ENCODE data around the gene AMPD3. TPM values are rescaled to one million over a fixed set of nuclear protein-coding genes. Genes with fewer than 3 reads are reported as not detected.

Gene AMPD3
- polyA plus RNA-seq, 4 donors = 5.1 to 6.9 (median 6.5) TPM

- no peak for DNase-seq (ENCODE audit: low read depth in 4 of 4, low spot score in 3 of 4)
These were observed 73.1 kb downstream of the AMPD3 start for GRCh38 chr11:10528121-10528520.

DNA sequence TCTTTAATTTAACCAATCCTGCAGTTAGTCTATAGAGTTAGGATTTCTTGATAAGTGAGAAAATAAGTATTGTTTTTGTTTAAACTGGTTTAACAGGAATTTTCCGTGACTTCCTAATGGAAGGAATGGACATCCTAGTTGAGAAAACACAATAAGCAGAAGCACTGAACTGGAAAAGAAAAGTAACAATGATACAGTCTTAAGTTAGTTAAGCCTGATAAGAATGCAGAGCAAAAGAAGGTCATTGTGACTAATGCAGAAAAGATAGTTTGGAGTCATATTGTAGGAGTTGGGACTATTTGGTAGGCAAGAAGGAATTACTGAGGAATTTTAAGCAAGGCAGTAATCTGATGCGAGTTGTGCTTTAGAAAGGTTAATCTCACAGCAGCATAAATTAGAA, 74.2 kb downstream of the AMPD3 start:
- DNase-seq (ENCODE audit: low read depth in 4 of 4, low spot score in 3 of 4) = no peak

GRCh38 chr11:10532526-10532925, 77.5 kb downstream of the AMPD3 start:
- DNase-seq (ENCODE audit: low read depth in 4 of 4, low spot score in 3 of 4) = no peak

- no peak for DNase-seq (ENCODE audit: low read depth in 4 of 4, low spot score in 3 of 4)
These were observed 78.3 kb downstream of the AMPD3 start for GRCh38 chr11:10533323-10533722.

GRCh38 chr11:10534316-10534715, 79.3 kb downstream of the AMPD3 start:
- no peak for DNase-seq (ENCODE audit: low read depth in 4 of 4, low spot score in 3 of 4)

GRCh38 chr11:10537600-10537999, 82.5 kb downstream of the AMPD3 start:
- DNase-seq (ENCODE audit: low read depth in 4 of 4, low spot score in 3 of 4) = no peak

GRCh38 chr11:10538924-10539323, 83.9 kb downstream of the AMPD3 start:
- DNase-seq (ENCODE audit: low read depth in 4 of 4, low spot score in 3 of 4) = no peak

DNA sequence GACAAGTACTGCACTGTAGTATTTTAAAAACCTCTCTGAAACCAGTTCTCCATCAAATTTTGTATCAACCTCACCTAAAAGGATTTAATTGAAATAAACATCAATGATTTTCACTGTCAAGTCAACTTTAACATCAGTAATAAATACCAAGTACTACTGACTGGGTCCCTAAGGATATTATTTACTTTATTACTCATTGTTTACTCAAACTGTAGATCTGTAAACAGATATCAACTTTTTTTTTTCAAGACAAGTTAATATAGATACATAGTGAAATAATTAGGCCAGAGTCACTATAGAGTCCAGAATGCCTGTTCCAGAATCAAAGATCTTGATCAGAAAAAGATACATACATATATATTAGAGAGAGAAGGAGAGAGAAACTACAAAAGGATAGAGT, 84.3 kb downstream of the AMPD3 start:
- DNase-seq (ENCODE audit: low read depth in 4 of 4, low spot score in 3 of 4) = no peak

- peak in 2 of 4 donors; percentile 36 to 39 for DNase-seq (ENCODE audit: low read depth in 4 of 4, low spot score in 3 of 4)
These were observed 85.5 kb downstream of the AMPD3 start for GRCh38 chr11:10540546-10540914.

DNA sequence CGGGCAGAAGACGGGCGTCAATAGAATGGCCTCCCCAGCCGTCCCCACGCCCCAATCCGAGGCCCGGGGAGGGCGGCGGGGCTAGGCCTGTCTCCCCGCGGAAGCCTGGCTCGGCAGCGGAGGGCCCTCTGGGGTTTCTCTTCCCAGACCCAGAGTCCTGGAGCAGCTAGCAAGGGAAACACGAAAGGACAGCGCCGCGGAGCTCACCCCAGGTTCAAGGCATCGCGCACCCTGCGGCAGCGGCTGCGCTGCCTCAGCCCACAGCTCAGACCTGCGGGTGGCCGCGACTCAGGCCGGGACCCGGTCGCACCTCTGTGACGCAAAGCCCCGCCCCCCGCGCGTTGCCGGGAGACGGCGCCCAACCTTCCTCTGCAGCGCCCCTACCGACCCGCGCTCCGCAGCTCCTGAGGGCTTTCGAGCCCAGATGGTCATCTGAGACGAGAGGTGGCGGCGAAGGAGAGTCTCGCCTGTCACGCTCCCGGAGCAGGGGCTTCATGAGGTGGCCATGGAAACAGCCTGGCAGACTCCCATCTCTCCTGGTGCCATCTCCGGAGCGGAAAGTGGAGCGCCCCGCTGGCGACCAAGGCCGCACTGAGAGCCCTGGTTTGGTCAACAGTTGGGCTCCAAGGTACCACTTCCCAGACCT, 86.0 kb downstream of the AMPD3 start, which contains the start of gene RNF141:
TSS of gene RNF141 (minus strand) at position 273 of the 646 bp plus-strand sequence. CDS start 7,029 bp downstream, outside the sequence.
- DNase-seq (ENCODE audit: low read depth in 4 of 4, low spot score in 3 of 4) = peak; percentile 80 to 87 (median 86)

GRCh38 chr11:10541561-10541930, 86.5 kb downstream of the AMPD3 start:
- DNase-seq (ENCODE audit: low read depth in 4 of 4, low spot score in 3 of 4) = no peak

DNA sequence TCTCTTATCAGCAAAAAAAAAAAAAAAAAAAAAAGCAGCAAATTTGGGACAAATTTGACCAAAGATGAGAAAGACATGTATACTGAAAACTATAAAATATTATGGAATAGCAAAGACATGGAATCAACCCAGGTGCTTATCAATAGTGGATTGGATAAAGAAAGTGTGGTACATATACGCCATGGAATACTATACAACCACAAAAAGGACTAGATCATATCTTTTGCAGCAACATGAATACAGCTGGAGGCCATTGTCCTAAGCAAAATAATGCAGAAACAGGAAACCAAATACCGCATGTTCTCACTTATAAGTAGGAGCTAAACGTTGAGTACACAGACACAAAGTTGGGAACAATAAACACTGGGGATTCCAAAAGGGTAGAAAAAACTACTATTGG, 87.7 kb downstream of the AMPD3 start:
- DNase-seq (ENCODE audit: low read depth in 4 of 4, low spot score in 3 of 4) = no peak

DNA sequence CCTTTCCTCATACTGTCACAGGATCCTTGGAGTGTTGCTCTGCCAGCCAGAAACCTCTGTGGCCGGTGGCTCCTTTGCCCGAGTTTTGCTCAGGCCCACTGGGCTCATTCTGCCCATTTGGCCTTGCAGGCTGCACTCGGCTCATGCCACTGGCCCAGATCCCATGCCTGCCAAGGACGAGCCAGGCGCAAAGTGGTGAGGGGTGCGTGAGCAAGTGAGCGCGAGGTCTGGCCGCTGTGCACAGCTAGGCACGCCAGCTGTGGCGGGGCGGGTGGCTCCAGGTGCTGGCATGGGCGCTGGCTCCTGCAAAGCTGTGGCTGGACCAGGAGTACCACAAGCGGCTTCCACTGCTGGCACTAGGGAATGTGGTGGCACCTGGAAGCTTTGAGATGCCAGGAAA, 88.7 kb downstream of the AMPD3 start:
- no peak for DNase-seq (ENCODE audit: low read depth in 4 of 4, low spot score in 3 of 4)

DNA sequence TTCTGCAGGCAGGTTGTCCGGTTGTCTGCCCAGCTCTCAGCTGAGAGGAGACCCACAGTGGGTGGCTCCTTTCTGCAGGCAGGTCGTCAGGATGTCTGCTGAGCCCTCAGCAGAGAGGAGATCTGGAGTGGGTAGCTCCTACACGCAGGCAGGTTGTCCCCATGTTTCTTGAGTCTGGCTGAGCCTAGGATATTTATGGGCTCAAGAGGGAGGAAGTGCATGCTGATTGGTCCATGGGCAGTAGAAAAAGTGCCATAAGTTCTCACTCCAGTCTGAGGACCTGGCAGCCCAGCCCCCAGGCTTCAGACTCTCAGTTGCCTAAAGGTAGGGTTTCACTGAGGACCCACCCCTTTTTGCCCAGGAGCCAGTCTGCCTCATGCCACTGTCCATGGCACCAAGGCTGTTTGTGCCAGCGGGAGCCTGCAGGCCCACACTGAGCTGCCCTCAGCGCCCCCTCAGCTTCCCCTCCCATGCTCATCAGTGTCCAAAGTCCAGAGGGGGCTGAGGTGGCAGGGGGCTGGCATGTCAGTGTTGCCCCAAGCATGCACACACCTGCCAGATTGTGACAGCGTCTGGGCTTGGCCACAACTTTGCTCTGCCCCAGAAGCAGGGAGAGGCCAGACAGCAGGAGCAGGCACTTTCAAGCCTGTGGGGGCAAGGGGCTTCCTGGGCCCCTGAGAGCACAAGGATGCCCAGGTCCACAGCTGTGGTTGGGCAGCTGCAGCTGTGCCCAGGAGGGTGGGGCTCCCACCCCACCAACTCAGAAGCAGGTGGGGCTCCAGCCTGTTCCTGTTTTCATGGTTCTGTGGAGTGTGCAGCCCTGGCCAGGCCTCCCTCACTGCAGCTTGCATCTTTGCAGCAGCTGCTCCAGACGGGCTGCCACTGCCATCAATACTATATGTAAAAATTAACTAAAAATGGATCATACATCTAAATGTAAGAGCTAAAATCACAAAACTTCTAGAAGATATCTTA, 89.7 kb downstream of the AMPD3 start:
- no peak for DNase-seq (ENCODE audit: low read depth in 4 of 4, low spot score in 3 of 4)

- no peak for DNase-seq (ENCODE audit: low read depth in 4 of 4, low spot score in 3 of 4)
These were observed 95.6 kb downstream of the AMPD3 start for GRCh38 chr11:10550503-10551289.

DNA sequence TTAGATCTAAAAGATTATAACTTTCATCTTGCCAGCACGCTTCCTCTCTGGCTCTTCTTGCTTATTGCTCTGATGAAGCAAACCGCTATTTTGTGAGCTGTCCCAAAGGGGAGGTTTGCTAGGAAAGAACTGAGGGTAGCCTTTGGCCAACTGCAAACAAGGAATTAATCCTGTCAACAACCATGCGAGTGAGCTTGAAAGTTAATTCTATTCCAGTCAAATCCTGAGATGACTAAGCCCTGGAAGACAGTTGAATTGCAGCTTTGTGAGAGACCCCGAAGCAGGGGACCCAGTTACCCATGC, 96.2 kb downstream of the AMPD3 start:
- DNase-seq (ENCODE audit: low read depth in 4 of 4, low spot score in 3 of 4) = no peak

- no peak for DNase-seq (ENCODE audit: low read depth in 4 of 4, low spot score in 3 of 4)
These were observed 96.8 kb downstream of the AMPD3 start for GRCh38 chr11:10551845-10552352.

- no peak for DNase-seq (ENCODE audit: low read depth in 4 of 4, low spot score in 3 of 4)
These were observed 101.5 kb downstream of the AMPD3 start for GRCh38 chr11:10556590-10556989.

Data from left renal pelvis (tissue), 4 donors.